ENCODE measurements around the gene KLHDC7A.

GRCh38 chr1:18533259-18533658 is 52.5 kb downstream of the KLHDC7A start:
- TF ChIP-seq CTCF (conservative IDR thresholded peaks at IDR 0.05): no peak
- TF ChIP-seq ZFX (IDR thresholded peaks at IDR 0.05): no peak
